Fibroblast of lung (primary cell): Measurements from ENCODE around the gene CLSTN1. TPM values are rescaled to one million over a fixed set of nuclear protein-coding genes. Genes with fewer than 3 reads are reported as not detected.
"Not testable (repeated sequence)": the region's sequence is repeated elsewhere in the genome, so short reads cannot be mapped to it uniquely, and the experiment has no call there.

Experiments
- DNase-seq, 2 donors: peaks; one replicate each; pipeline versions ENCODE4 v3.0.0 to v3.0.0-alpha.2; 2010; ENCODE audit warnings: low read depth in 2 of 2
- H2AFZ ChIP-seq: 2 replicates; pipeline ENCODE4 v1.5.1; 2012; ENCODE audit warnings: low read length, control low read depth, inconsistent platforms
- H3K27ac ChIP-seq: 2 replicates; pipeline ENCODE4 v1.5.1; 2011; ENCODE audit warnings: low read length, control low read depth; ENCODE audit not compliant: insufficient read depth
- H3K27me3 ChIP-seq: 2 replicates; pipeline ENCODE4 v1.5.1; 2011; ENCODE audit warnings: mild to moderate bottlenecking, low read length; ENCODE audit not compliant: control insufficient read depth, insufficient read depth
- H3K36me3 ChIP-seq: 2 replicates; pipeline ENCODE4 v1.5.1; 2011; ENCODE audit warnings: low read length; ENCODE audit not compliant: control insufficient read depth, insufficient read depth
- H3K4me1 ChIP-seq: 2 replicates; pipeline ENCODE4 v1.5.1; 2011; ENCODE audit warnings: low read length; ENCODE audit not compliant: control insufficient read depth, insufficient read depth; ENCODE audit errors: extremely low read depth
- H3K4me2 ChIP-seq: 2 replicates; pipeline ENCODE4 v1.5.1; 2011; ENCODE audit warnings: low read length, control low read depth; ENCODE audit not compliant: insufficient read depth; ENCODE audit errors: extremely low read depth
- H3K4me3 ChIP-seq, 4 experiments: fragments of 200-600 bp in 1 of 4; sonication (generic) in 1 of 4; replicated peaks in 1 of 4; 2 replicates each; pipeline ENCODE4 v1.5.1; 2011 to 2016; ENCODE audit warnings: low read length in 4 of 4, low read depth in 3 of 4, mild to moderate bottlenecking in 3 of 4, control low read depth in 2 of 4, inconsistent platforms in 1 of 4, mixed read lengths in 1 of 4; ENCODE audit not compliant: insufficient read depth in 1 of 4; ENCODE audit errors: control extremely low read depth in 1 of 4
- H3K79me2 ChIP-seq: 2 replicates; pipeline ENCODE4 v1.5.1; 2012; ENCODE audit warnings: mild to moderate bottlenecking, low read length, inconsistent platforms; ENCODE audit not compliant: control insufficient read depth, insufficient read depth
- H3K9ac ChIP-seq: 2 replicates; pipeline ENCODE4 v1.5.1; 2011; ENCODE audit warnings: mild to moderate bottlenecking, low read length, control low read depth; ENCODE audit not compliant: insufficient read depth
- H3K9me3 ChIP-seq: 2 replicates; pipeline ENCODE4 v1.5.1; 2012; ENCODE audit warnings: low read depth, low read length; ENCODE audit not compliant: control insufficient read depth, insufficient read depth
- H4K20me1 ChIP-seq: 2 replicates; pipeline ENCODE4 v1.5.1; 2011; ENCODE audit warnings: low read length; ENCODE audit not compliant: control insufficient read depth, insufficient read depth; ENCODE audit errors: extremely low read depth
- CTCF ChIP-seq, 2 donors: IDR thresholded peaks in 1 of 2; conservative IDR thresholded peaks in 1 of 2; 1 replicate in 1 of 2; 2 replicates in 1 of 2; pipeline ENCODE4 v1.5.1; 2011 to 2012; ENCODE audit warnings: low read length in 2 of 2, control low read depth in 1 of 2, inconsistent platforms in 1 of 2, low read depth in 1 of 2, mild to moderate bottlenecking in 1 of 2
- EZH2 ChIP-seq: IDR thresholded peaks from 2 replicates; pipeline ENCODE4 v1.5.1; 2012; ENCODE audit warnings: low read length, control low read depth, mild to moderate bottlenecking; ENCODE audit errors: missing control alignments
- polyA plus RNA-seq, 2 donors: library from polyadenylated mRNA; depleted of rRNA in 1 of 2; stranded (reverse) in 1 of 2; unstranded in 1 of 2; fragments of >200 nt; gene quantifications; 2 replicates each; pipeline ENCODE4 v1.2.1, GENCODE V29; 2011 to 2012; ENCODE audit warnings: missing spikeins in 1 of 2
- total RNA-seq: library from RNA; depleted of rRNA; stranded (reverse); fragments of >200 nt; gene quantifications from 2 replicates; pipeline ENCODE4 v1.2.1, GENCODE V29; 2014

The CLSTN1 gene
- total and polyA plus RNA-seq, 2 donors (not counting 1 experiment from before 2014, with no cell fraction given): 57.4 to 115 TPM

- no peak overlapping the region for H3K4me3 ChIP-seq
- no peaks in the 10 kb centered on the region for H3K79me2 ChIP-seq
- H3K27me3 ChIP-seq: no peaks in the 10 kb centered on the region
- no peak for TF ChIP-seq CTCF (conservative IDR thresholded peaks at IDR 0.05 in 1 of 2, IDR thresholded peaks at IDR 0.05 in 1 of 2; ENCODE audit: low read depth in 1 of 2, low read length in 2 of 2)
- no peak for TF ChIP-seq EZH2
- H3K36me3 ChIP-seq: no peaks in the 10 kb centered on the region
- no peak overlapping the region for H3K9ac ChIP-seq
- peaks cover 2% of the 10 kb centered on the region for H3K4me1 ChIP-seq
- H3K4me2 ChIP-seq: no peak overlapping the region
- DNase-seq: peak; percentile 92 to 100
- H3K27ac ChIP-seq: peak overlapping the region; percentile 17
- H3K9me3 ChIP-seq: no peaks in the 10 kb centered on the region
- H4K20me1 ChIP-seq: no peaks in the 10 kb centered on the region
- no peak overlapping the region for H2AFZ ChIP-seq
These were observed 56.9 kb downstream of the CLSTN1 start for GRCh38 chr1:9766759-9767442.

GRCh38 chr1:9764550-9764949, 59.2 kb downstream of the CLSTN1 start:
- no peaks in the 10 kb centered on the region for H3K36me3 ChIP-seq
- H2AFZ ChIP-seq: no peak overlapping the region
- H4K20me1 ChIP-seq: no peaks in the 10 kb centered on the region
- H3K9me3 ChIP-seq: no peaks in the 10 kb centered on the region
- TF ChIP-seq EZH2 (no peak), CTCF (conservative IDR thresholded peaks at IDR 0.05 in 1 of 2, IDR thresholded peaks at IDR 0.05 in 1 of 2; ENCODE audit: low read depth in 1 of 2, low read length in 2 of 2) (no peak)
- H3K4me2 ChIP-seq: no peak overlapping the region
- H3K27ac ChIP-seq: no peak overlapping the region
- H3K9ac ChIP-seq: no peak overlapping the region
- H3K79me2 ChIP-seq: no peaks in the 10 kb centered on the region
- peaks cover 4% of the 10 kb centered on the region for H3K4me1 ChIP-seq
- H3K27me3 ChIP-seq: no peaks in the 10 kb centered on the region
- H3K4me3 ChIP-seq: no peak overlapping the region
- DNase-seq: peak in 1 of 2 donors; percentile 17

GRCh38 chr1:9763914-9764313, 59.9 kb downstream of the CLSTN1 start:
- DNase-seq: no peak
- no peak overlapping the region for H2AFZ ChIP-seq
- no peak overlapping the region for H3K9ac ChIP-seq
- H3K9me3 ChIP-seq: no peaks in the 10 kb centered on the region
- H3K79me2 ChIP-seq: no peaks in the 10 kb centered on the region
- no peak overlapping the region for H3K27ac ChIP-seq
- no peaks in the 10 kb centered on the region for H3K27me3 ChIP-seq
- TF ChIP-seq CTCF (conservative IDR thresholded peaks at IDR 0.05 in 1 of 2, IDR thresholded peaks at IDR 0.05 in 1 of 2; ENCODE audit: low read depth in 1 of 2, low read length in 2 of 2) (no peak), EZH2 (no peak)
- H3K4me1 ChIP-seq: peaks cover 4% of the 10 kb centered on the region
- no peaks in the 10 kb centered on the region for H4K20me1 ChIP-seq
- no peak overlapping the region for H3K4me3 ChIP-seq
- no peaks in the 10 kb centered on the region for H3K36me3 ChIP-seq
- H3K4me2 ChIP-seq: no peak overlapping the region

GRCh38 chr1:9762446-9762845, 61.3 kb downstream of the CLSTN1 start:
- not testable (repeated sequence) for H3K9ac ChIP-seq, H3K4me2 ChIP-seq, H4K20me1 ChIP-seq, H3K4me3 ChIP-seq, H2AFZ ChIP-seq, H3K79me2 ChIP-seq, DNase-seq, H3K9me3 ChIP-seq, H3K36me3 ChIP-seq, H3K27ac ChIP-seq, H3K27me3 ChIP-seq, H3K4me1 ChIP-seq
